Measurements from ENCODE around the gene CHSY1.

The CHSY1 gene

DNA sequence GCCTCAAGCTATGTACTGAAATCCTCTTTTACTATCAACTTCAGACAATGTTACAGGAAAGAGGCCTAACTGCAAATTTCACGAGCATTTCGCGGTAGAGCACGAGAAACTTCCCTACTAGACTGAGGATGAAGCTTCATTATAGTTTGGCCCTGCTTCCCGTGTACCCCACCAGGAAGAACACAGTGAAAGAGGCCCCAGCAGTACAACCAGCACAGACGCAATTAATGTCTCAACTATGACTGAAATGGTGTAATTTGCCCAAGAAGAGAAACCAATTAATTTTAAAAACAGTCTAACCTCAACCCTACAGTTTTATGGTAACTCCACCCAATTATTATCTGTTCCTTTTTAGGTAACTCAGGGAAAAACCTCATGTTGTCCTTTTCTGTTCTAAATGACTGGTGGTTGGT lies 12.1 kb downstream of the CHSY1 start:
- no peak overlapping the region for H3K27ac ChIP-seq
- TF ChIP-seq CTCF (conservative IDR thresholded peaks at IDR 0.05): no peak

GRCh38 chr15:101237251-101237650 lies 14.6 kb downstream of the CHSY1 start:
- no peak overlapping the region for H3K27ac ChIP-seq
- no peak for TF ChIP-seq CTCF (conservative IDR thresholded peaks at IDR 0.05)

GRCh38 chr15:101233651-101234280 lies 18.1 kb downstream of the CHSY1 start:
- no peak for TF ChIP-seq CTCF (conservative IDR thresholded peaks at IDR 0.05)

DNA sequence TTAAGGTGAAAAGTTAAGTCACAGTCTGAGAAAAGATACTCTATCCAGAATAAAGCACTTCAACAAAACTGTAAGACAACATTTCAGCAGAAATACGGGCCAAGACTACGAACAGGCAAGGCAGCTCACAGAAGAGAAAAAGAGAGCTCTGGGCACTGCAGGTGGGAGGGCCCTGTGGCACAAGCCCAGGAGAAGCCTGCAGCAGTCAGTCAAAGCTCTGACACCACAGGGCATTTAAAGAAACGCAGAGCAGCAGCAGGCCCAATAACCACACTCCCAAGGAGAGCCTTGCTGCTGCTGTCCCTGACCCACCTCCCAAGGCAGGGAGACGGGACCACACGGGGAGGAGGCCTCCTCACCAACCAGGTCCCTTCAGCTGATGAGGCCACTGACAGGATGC lies 19.2 kb downstream of the CHSY1 start:
- no peak for TF ChIP-seq CTCF (conservative IDR thresholded peaks at IDR 0.05)
- H3K27ac ChIP-seq: no peak overlapping the region

More at GRCh38 chr15:101233651-101234280, 18.1 kb downstream of the CHSY1 start:
- H3K27ac ChIP-seq: no peak overlapping the region

- TF ChIP-seq CTCF (conservative IDR thresholded peaks at IDR 0.05): no peak
- H3K27ac ChIP-seq: no peak overlapping the region
Measured at GRCh38 chr15:101228313-101228712, 23.5 kb downstream of the CHSY1 start.

DNA sequence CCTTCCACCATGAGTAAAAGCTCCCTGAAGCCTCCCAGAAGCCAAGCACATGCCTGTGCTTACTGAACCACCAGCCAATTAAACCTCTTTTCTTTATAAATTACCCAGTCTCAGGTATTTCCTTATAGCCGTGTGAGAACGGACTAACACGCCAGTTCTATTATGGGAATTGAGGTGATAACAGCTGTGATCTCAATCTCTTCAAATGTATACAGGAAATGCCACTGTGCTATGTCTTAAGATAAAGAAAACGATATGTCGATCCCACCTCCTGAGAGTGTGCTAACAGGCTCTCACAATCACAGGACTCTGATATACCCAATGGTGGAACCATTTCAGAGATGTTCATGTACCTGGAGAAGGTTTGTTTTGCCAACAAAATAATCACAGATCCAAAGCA lies 26.2 kb downstream of the CHSY1 start:
- TF ChIP-seq CTCF (conservative IDR thresholded peaks at IDR 0.05): no peak
- H3K27ac ChIP-seq: no peak overlapping the region

DNA sequence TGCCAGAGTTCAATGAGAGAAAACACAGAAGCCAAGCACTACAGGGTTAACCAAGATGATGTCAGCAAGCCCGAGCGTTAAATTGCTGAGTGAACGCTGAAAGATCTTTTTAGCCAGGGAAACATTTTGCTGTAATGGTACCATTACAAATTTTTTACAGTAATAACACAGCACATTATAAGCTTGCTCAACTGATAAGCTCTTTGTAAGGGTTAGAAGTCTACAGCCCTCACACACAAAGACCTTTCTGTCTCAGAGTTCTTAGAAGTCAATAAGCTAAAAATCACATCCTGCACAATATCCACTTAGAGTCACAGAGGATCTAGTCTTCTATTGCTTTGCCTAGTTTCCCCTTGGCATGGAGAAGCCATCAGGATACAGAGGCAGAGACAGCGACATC lies 29.9 kb downstream of the CHSY1 start:
- H3K27ac ChIP-seq: no peak overlapping the region
- no peak for TF ChIP-seq CTCF (conservative IDR thresholded peaks at IDR 0.05)
